ENCODE measurements around the gene INF2.
A peak's percentile ranks its signal among the peaks of the same experiment; 100 is the strongest.

Gene INF2

GRCh38 chr14:104755621-104756020 is 66.2 kb downstream of the INF2 start:
- no peak for DNase-seq

DNA sequence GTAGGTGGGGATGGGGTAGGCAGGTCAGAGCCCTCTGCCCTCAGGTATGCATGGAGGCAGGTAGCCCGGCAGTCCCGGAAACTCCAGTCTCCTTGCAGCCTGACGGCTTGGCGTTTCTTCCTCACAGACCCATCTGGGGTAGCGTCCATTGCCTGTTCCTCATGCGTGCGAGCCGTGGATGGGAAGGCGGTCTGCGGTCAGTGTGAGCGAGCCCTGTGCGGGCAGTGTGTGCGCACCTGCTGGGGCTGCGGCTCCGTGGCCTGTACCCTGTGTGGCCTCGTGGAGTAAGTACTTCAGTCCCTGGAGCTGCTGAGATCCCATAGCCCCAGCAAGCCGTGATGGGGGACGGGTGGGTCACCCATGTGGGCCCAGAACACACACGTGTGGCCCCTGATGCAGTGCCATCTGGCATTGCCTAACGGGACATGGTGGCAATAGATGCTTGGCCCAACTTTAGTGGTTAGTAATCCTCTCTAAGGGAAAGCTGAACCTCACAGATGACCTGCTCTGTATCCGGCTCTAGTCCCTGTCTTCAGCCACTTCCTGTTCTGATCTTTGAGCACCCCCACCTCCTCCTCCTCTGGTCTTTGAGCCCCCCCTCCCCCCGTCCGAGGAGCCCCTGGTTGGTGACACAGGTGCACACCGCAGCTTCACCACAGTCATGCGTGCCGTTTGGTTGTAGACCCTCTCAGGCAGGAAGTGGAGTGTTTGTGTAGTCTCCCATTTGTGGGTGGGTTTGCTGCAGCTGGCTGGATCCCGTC is 67.2 kb downstream of the INF2 start:
- DNase-seq = no peak

DNA sequence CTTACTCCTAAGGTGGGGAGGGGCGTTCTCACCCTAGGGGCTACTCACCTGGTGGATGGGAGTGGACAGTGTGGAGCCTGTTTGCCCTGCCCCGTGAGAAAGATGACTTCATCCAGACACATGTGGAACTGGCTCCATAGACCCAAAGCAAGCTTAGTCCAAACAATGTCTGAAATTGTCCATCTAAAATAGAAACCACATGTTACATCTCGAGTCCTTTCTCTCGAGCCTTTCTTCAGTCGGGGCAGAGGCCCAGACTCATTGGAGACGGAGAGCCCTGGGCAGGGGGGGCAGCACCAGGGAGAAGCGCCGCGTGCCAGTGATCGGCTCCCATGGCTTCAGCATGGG is 67.8 kb downstream of the INF2 start:
- DNase-seq = no peak

DNA sequence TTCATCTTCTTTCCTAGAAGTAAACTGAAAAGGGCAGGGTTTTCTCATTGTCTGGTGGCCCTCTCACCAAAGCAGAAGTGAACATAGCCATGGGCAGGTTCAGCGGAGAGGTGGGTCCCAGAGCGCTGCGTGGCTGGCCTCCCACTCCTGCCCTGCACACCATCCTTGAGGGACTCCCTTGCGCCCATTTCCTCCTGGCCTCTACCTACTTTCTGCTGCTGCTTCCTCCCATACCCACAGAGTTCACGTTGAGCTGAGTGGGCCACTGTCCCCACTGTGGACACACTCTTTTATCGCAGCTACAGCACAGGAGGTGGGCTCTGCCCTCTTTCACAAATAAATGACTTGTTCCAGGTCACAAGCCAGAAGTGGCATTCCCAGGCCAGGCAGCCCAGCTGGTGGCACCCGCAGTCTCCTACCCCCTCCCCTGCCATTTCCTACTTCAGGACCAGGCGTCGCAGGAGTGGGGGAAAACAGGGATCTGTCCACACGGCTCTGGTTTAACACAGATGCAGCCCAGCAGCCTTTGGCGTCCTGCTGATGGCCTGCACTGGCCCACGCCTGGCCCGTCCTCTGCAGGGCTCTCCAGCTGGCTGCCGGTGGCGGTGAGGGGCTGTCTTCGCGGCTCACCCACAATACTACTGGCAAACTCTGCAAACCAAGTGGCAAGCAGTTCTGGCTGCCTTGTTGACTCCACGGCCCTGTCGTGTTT is 68.4 kb downstream of the INF2 start:
- DNase-seq = no peak

GRCh38 chr14:104758981-104759969 is 69.9 kb downstream of the INF2 start:
- no peak for DNase-seq

DNA sequence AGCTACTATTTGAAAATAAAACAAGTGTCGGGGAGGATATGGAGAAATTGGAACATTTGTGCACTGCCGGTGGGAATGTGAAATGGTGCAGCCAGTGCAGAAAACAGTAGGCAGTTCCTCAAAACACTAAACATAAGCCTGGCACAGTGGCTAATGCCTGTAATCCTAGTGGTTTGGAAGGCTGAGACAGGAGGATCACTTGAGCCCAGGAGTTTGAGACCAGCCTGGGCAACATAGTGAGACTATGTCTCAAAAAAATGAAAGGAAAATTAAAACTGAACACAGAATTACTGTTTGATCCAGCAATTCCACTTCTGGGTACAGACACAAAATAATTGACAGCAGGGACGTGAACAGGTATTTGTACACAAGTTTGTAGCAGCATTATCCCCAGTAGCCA is 76.1 kb downstream of the INF2 start:
- no peak for DNase-seq

- DNase-seq = no peak
Observed at GRCh38 chr14:104766256-104766862, 76.9 kb downstream of the INF2 start.

DNA sequence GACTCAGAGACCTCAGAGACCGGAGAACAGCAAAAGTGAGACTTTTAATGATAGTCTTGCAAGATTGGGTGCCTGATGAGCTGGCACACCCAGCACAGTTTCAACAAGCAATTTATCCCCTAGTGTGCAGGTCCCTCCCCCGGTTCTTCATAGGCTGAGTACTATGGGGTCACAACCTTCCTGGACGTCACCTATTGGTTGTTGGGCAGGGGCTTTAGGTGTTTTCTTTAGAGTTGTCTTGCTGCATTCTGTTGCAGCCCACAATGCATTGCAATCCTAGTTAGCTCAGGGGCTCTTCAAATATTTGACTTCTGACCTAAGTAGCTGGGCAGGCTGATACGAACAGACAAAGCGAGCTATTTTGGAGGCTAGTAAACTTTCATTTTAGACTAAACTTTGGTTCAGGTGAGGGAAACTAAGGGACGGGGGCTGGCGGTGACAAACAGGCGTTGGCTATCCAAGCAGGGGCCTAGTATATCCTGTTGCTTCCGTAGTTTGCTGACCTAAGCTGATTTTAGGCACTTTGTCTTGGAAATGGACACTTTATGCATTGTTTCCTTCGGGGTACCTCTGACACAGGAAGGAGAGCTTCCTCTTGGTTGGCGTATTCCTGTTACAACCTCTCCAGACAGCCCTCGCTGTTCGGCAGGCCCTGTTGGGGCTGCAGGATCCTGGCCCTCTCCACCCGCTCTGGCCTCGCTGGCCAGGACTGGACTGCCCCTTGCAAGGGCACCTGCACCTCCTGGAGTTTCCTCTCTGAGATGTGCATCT is 77.6 kb downstream of the INF2 start:
- DNase-seq = no peak

DNA sequence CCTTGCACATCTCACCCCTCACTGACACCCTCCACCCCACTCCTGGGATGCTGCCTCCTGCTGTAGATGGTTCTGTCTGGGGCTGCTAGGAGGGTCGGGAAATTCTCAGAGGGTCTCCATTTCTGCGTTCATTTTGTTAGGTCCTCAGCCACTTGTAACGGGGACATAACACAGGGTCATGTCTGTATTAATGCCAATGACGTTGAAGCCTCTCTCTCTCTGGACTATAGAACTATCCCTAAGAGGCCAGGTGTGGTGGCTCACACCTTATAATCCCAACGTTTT is 78.2 kb downstream of the INF2 start:
- no peak for DNase-seq

DNA sequence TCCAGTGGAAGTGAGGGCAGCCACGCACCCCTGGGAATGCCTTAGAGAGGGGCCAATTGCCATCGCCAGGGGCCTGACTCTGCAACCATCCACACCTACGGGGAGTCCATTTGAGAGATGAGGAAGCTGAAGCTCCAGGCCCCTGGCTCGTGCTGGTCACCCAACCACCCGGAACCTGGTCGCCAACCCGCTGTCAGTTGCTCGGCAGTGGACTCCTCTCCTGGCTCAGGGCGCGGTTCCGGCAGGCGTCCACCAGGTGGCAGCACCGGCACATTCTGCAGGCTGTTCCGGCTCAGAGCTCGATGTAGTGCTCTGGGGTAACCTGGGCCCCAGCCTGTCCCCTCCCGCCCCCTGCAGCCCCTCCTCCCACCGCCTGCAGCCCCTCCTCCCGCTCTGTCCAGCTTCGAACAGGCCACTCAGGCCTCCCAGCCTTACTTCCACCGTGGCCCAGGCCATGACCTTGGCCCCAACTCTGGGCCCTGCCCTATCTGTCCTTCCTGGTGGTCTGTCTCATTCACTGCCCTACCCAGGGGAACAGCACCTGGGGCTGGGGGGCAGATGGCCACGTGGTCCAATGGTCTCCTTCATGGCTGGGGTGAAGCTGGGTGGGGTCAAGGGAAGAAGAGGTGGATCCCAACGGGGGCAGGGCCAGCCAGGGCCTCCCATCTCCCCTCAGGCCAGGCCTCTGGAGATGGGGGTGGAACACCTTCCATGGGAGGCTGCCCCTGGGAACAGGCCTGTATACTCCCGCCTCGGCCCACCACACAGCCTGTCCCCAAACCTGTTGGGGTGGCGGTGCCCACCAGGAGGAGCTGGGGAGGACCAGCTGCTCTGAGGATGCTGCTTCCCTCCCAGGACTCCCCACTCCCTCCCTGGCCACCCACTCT is 79.3 kb downstream of the INF2 start:
- DNase-seq = peak; percentile 96

GRCh38 chr14:104769324-104770071 is 80.1 kb downstream of the INF2 start:
- no peak for DNase-seq

- DNase-seq = no peak
Observed at GRCh38 chr14:104770072-104770579, 80.7 kb downstream of the INF2 start.

GRCh38 chr14:104770851-104771272 is 81.4 kb downstream of the INF2 start:
- DNase-seq = no peak

GRCh38 chr14:104771374-104771773 is 82.0 kb downstream of the INF2 start:
- no peak for DNase-seq
